Glomerular visceral epithelial cell (primary cell): ENCODE results near the gene PARP16.
A peak's percentile ranks its signal among the peaks of the same experiment; 100 is the strongest.

Source experiments
- DNase-seq: peaks from one replicate; pipeline ENCODE4 v3.0.0-alpha.2; 2016; ENCODE audit errors: extremely low spot score

The PARP16 gene

GRCh38 chr15:65275728-65276126, 11.0 kb downstream of the PARP16 start:
- DNase-seq, result peak; percentile 32

GRCh38 chr15:65275104-65275727, 11.5 kb downstream of the PARP16 start:
- DNase-seq, result no peak

- DNase-seq, result peak; percentile 77
Measured at GRCh38 chr15:65270811-65271545, 15.7 kb downstream of the PARP16 start.

- DNase-seq, result no peak
Measured at GRCh38 chr15:65268411-65268810, 18.3 kb downstream of the PARP16 start.

GRCh38 chr15:65266469-65266868, 20.2 kb downstream of the PARP16 start:
- DNase-seq, result no peak

- DNase-seq, result no peak
Measured at GRCh38 chr15:65264863-65265430, 21.7 kb downstream of the PARP16 start.

GRCh38 chr15:65263313-65263712, 23.4 kb downstream of the PARP16 start:
- peak; percentile 26 for DNase-seq

- no peak for DNase-seq
Measured at GRCh38 chr15:65260968-65261367, 25.7 kb downstream of the PARP16 start.

- no peak for DNase-seq
Measured at GRCh38 chr15:65259367-65259797, 27.3 kb downstream of the PARP16 start.

- DNase-seq, result no peak
Measured at GRCh38 chr15:65258375-65259262, 28.1 kb downstream of the PARP16 start.

- no peak for DNase-seq
Measured at GRCh38 chr15:65255486-65256140, 31.1 kb downstream of the PARP16 start.

- no peak for DNase-seq
Measured at GRCh38 chr15:65254758-65255157, 31.9 kb downstream of the PARP16 start.

GRCh38 chr15:65254356-65254755, 32.3 kb downstream of the PARP16 start:
- DNase-seq, result no peak

GRCh38 chr15:65249641-65250040, 37.0 kb downstream of the PARP16 start:
- no peak for DNase-seq

- no peak for DNase-seq
Measured at GRCh38 chr15:65248511-65249255, 38.0 kb downstream of the PARP16 start.

GRCh38 chr15:65246939-65247338, 39.7 kb downstream of the PARP16 start:
- DNase-seq, result no peak

GRCh38 chr15:65246026-65246714, 40.5 kb downstream of the PARP16 start:
- no peak for DNase-seq

- DNase-seq, result no peak
Measured at GRCh38 chr15:65245096-65245856, 41.4 kb downstream of the PARP16 start.

- no peak for DNase-seq
Measured at GRCh38 chr15:65244638-65245037, 42.0 kb downstream of the PARP16 start.
